Mammary epithelial cell (primary cell): ENCODE data around the gene UGT8.
A peak's percentile ranks its signal among the peaks of the same experiment; 100 is the strongest.

ENCODE experiments used
- CTCF ChIP-seq, 2 donors: IDR thresholded peaks in 1 of 2; conservative IDR thresholded peaks in 1 of 2; 2 replicates each; pipeline ENCODE4 v1.5.1; 2011 to 2012; ENCODE audit warnings: inconsistent platforms in 2 of 2, low read length in 2 of 2, mild to moderate bottlenecking in 2 of 2, control low read depth in 1 of 2, low read depth in 1 of 2; ENCODE audit not compliant: insufficient read depth in 1 of 2; ENCODE audit errors: extremely low read depth in 1 of 2
- EZH2 ChIP-seq: IDR thresholded peaks from 2 replicates; pipeline ENCODE4 v1.6.1; 2012; ENCODE audit warnings: low read length, inconsistent platforms, borderline replicate concordance

GRCh38 chr4:114694770-114695169 is 96.2 kb downstream of the UGT8 start:
- TF ChIP-seq CTCF (conservative IDR thresholded peaks at IDR 0.05 in 1 of 2, IDR thresholded peaks at IDR 0.05 in 1 of 2; ENCODE audit: extremely low read depth in 1 of 2, insufficient read depth in 1 of 2, low read depth in 1 of 2, low read length in 2 of 2): peak; percentile 43 to 56
- TF ChIP-seq EZH2: no peak
